GM19395 (cell line): ENCODE results near the gene REP15.
"Not testable (repeated sequence)": the region's sequence is repeated elsewhere in the genome, so short reads cannot be mapped to it uniquely, and the experiment has no call there.

ENCODE experiments used
- ATAC-seq: cut with Tn5 transposase; IDR thresholded peaks from one replicate; pipeline ENCODE4 v1.9.1; 2021; ENCODE audit warnings: mild to moderate bottlenecking, moderate library complexity; ENCODE audit not compliant: unreplicated experiment

REP15 gene

GRCh38 chr12:27696293-27696652 is at the start of gene REP15:
REP15 (plus strand) TSS chr12:27696447; CDS start chr12:27696563, 116 bp downstream.
- ATAC-seq, result no peak

- no peak for ATAC-seq
These were observed 46.2 kb upstream of the REP15 start for GRCh38 chr12:27650011-27650410.

GRCh38 chr12:27651201-27651600 is 45.0 kb upstream of the REP15 start:
- ATAC-seq, result no peak

GRCh38 chr12:27652174-27652763 is 44.0 kb upstream of the REP15 start:
- no peak for ATAC-seq

- ATAC-seq, result no peak
These were observed 42.6 kb upstream of the REP15 start for GRCh38 chr12:27653661-27654060.

GRCh38 chr12:27655476-27655875 is 40.8 kb upstream of the REP15 start:
- not testable (repeated sequence) for ATAC-seq

GRCh38 chr12:27657296-27657695 is 39.0 kb upstream of the REP15 start:
- ATAC-seq, result no peak

- ATAC-seq, result no peak
These were observed 30.5 kb upstream of the REP15 start for GRCh38 chr12:27665704-27666103.

GRCh38 chr12:27666510-27666909 is 29.7 kb upstream of the REP15 start:
- no peak for ATAC-seq

GRCh38 chr12:27667540-27667939 is 28.7 kb upstream of the REP15 start:
- no peak for ATAC-seq

- no peak for ATAC-seq
These were observed 24.2 kb upstream of the REP15 start for GRCh38 chr12:27672051-27672450.

- no peak for ATAC-seq
These were observed 23.6 kb upstream of the REP15 start for GRCh38 chr12:27672643-27673042.

- ATAC-seq, result no peak
These were observed 23.0 kb upstream of the REP15 start for GRCh38 chr12:27673101-27673718.

- no peak for ATAC-seq
These were observed 21.3 kb upstream of the REP15 start for GRCh38 chr12:27674989-27675388.

GRCh38 chr12:27680619-27681018 is 15.6 kb upstream of the REP15 start:
- ATAC-seq, result no peak

- no peak for ATAC-seq
These were observed 13.7 kb upstream of the REP15 start for GRCh38 chr12:27682534-27682933.

GRCh38 chr12:27685274-27685673 is 11.0 kb upstream of the REP15 start:
- no peak for ATAC-seq

GRCh38 chr12:27686147-27686546 is 10.1 kb upstream of the REP15 start:
- ATAC-seq, result no peak

- ATAC-seq, result no peak
These were observed 7.6 kb upstream of the REP15 start for GRCh38 chr12:27688671-27689070.

GRCh38 chr12:27689558-27690180 is 6.6 kb upstream of the REP15 start:
- no peak for ATAC-seq

GRCh38 chr12:27693403-27693802 is 2.8 kb upstream of the REP15 start:
- ATAC-seq, result no peak

- no peak for ATAC-seq
These were observed 523 bp upstream of the REP15 start for GRCh38 chr12:27695556-27696292.
